HG03520 (cell line): ENCODE data around the gene KCNK5.

Source experiments
- ATAC-seq: cut with Tn5 transposase; IDR thresholded peaks from one replicate; pipeline ENCODE4 v1.9.1; 2021; ENCODE audit warnings: mild to moderate bottlenecking, moderate library complexity; ENCODE audit not compliant: unreplicated experiment

Gene KCNK5

DNA sequence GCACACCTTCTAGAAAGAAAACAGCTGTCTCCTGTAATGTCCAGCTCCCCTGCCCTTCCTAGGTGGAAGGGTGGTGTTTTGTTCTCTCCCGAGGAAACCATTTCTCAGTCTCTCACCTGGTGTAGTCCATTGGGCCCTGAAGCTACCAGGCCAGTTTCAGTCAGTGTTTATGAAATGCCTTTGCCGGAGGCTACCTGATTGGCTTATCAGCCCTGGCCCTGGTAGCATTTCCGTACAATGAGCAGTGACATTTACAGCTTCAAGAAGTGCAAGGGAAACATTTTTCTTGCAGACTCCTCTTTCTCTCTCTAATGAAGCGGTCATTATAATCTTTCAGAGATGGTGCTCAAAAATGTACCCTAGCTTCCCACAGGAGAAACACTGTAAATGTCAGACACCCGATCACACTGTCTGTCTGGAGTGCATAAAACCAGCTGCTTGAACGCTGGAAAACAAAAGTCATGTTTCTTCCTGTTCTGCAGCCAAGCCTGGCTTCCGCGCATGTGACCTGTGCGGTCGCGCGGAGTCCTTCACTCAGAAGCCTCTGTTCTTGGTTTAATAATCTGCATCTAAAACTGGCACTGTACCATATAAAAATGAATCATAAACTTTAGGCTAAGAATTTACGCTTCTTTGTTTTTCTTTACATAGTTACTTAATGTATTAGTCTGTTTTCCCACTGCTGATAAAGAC lies 85.9 kb downstream of the KCNK5 start:
- ATAC-seq, result no peak

DNA sequence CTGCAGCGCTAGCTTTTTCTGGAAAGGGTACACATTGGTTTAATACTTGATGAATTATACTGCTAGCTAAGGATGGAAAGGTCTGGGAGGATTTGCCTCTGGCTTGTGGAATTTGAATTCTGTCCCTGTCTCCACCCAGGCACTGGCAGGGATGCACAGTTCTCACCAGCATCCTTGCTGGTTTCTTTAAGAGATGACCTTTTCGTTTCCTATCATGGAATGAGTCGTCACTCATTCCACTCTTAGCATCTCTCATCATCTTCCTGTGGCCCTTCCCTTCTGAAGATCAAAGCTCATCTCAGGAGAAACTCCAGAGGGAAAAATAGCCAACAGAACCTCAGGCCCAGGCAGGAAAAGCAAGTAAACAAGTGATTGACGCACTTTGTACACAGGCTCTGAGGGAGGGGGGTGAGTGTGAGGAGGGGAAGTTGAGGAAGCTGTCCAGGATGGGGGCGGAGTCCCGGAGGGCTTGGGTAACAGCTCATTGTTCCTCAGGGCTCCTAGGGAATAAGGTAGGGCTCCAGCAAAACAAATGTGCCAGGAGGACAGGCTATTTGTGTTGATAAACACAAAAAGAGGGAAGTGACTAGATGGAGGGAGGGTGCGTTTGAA lies 88.6 kb downstream of the KCNK5 start:
- ATAC-seq, result no peak
